ENCODE measurements around the gene SLC2A11. TPM values are rescaled to one million over a fixed set of nuclear protein-coding genes. Genes with fewer than 3 reads are reported as not detected.

SLC2A11 gene
- total RNA-seq, 2 experiments from 2014 or later, result 9.9 to 11.5 TPM

DNA sequence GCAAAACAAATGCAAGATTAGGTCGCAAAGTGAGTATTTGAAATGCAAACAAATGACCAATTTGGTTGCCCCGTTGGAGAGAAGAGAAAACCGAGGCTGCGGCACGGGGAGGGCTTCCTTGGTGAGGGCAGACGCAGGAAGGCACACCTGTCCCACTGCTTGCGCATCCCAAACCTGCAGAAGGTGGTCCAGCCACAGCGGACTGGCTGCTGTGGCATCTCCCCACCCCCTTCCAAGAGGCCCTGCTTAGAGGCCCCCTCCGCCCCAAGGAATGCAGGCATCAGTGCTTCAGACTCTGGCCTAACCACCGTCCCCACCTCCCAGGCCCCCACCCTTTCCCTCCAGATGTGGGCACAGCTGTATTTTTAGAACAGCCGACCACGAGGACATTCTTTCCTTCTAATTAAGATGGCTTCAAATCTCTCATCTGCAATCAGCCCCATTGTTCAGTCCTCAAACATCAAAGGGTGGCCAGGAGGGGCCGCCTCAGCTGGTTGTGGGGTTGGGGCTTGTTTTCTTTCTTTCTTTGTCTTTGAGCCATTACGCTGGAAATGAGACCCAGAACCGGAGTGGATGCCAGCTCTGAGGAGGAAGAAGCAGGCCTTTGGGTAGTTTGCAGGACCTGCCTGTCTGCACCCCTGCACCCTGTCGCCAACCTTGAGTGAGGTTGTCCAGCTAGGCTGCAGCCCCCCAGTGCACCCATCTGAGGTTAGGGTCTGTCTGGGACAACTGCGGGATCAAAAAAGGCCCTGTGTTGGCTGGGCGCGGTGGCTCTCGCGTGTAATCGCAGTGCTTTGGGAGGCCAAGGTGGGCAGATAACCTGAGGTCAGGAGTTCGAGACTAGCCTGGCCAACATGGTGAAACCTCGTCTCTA is 9.4 kb upstream of the SLC2A11 start:
- H3K4me1 ChIP-seq (ENCODE audit: insufficient read depth, low read length), result peaks cover 11% of the 10 kb centered on the region
- H3K4me3 ChIP-seq (ENCODE audit: low read length), result no peak overlapping the region
- Mint-ChIP-seq H3K9me3 (no peaks in the 10 kb centered on the region), H3K4me1 (ENCODE audit: low read depth) (no peaks in the 10 kb centered on the region), H3K36me3 (ENCODE audit: low read depth) (no peaks in the 10 kb centered on the region), H3K27ac (no peak overlapping the region), H3K4me3 (no peak overlapping the region), H3K27me3 (no peaks in the 10 kb centered on the region)
- no peaks in the 10 kb centered on the region for H3K36me3 ChIP-seq (ENCODE audit: insufficient read depth, low read length)
- H3K27me3 ChIP-seq (ENCODE audit: control insufficient read depth in 1 of 2, insufficient read depth in 2 of 2, low read length in 2 of 2), result peaks cover 0 to 2% of the 10 kb centered on the region in 2 experiments
- no peak overlapping the region for H3K27ac ChIP-seq (ENCODE audit: low read depth in 1 of 2, low read length in 2 of 2)
- DNase-seq (no peak), ATAC-seq (ENCODE audit: poor library complexity) (no peak)
- H3K9me3 ChIP-seq (ENCODE audit: control insufficient read depth in 1 of 2, insufficient read depth in 1 of 2, low read length in 2 of 2), result no peaks in the 10 kb centered on the region
- CTCF ChIA-PET, result interaction anchor here (0.7 to 2.3 kb wide), 2 partner anchors 10 to 15 kb away, joined by 3 to 33 read pairs; partner anchors contain the start of gene SLC2A11
- intact Hi-C loops (cut with DNase I, micrococcal nuclease), result loop anchor here (1.0 to 5.0 kb wide), 5 partner anchors 76 to 306 kb away; partner anchors contain the start of genes CHCHD10 (in 1 of the 2) and MMP11 (in 1 of the 2)
- POLR2A ChIA-PET, result no interaction called here
- TF ChIP-seq, protein P1, sequence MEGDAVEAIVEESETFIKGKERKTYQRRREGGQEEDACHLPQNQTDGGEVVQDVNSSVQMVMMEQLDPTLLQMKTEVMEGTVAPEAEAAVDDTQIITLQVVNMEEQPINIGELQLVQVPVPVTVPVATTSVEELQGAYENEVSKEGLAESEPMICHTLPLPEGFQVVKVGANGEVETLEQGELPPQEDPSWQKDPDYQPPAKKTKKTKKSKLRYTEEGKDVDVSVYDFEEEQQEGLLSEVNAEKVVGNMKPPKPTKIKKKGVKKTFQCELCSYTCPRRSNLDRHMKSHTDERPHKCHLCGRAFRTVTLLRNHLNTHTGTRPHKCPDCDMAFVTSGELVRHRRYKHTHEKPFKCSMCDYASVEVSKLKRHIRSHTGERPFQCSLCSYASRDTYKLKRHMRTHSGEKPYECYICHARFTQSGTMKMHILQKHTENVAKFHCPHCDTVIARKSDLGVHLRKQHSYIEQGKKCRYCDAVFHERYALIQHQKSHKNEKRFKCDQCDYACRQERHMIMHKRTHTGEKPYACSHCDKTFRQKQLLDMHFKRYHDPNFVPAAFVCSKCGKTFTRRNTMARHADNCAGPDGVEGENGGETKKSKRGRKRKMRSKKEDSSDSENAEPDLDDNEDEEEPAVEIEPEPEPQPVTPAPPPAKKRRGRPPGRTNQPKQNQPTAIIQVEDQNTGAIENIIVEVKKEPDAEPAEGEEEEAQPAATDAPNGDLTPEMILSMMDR (IDR thresholded peaks at IDR 0.05), result no peak

- Histone ChIP-seq H3K4me1 (ENCODE audit: insufficient read depth, low read length) (peaks cover 11% of the 10 kb centered on the region), H3K27me3 (ENCODE audit: control insufficient read depth in 1 of 2, insufficient read depth in 2 of 2, low read length in 2 of 2) (peaks cover 0 to 2% of the 10 kb centered on the region in 2 experiments), H3K27ac (ENCODE audit: low read depth in 1 of 2, low read length in 2 of 2) (no peak overlapping the region), H3K4me3 (ENCODE audit: low read length) (no peak overlapping the region), H3K36me3 (ENCODE audit: insufficient read depth, low read length) (no peaks in the 10 kb centered on the region), H3K9me3 (ENCODE audit: control insufficient read depth in 1 of 2, insufficient read depth in 1 of 2, low read length in 2 of 2) (no peaks in the 10 kb centered on the region)
- no peaks in the 10 kb centered on the region for H3K36me3 Mint-ChIP-seq (ENCODE audit: low read depth)
- no peaks in the 10 kb centered on the region for H3K9me3 Mint-ChIP-seq
- DNase-seq, result peak; percentile 69 to 91 (median 82)
- intact Hi-C loops (cut with DNase I, micrococcal nuclease), result loop anchor here (5.0 kb wide), 4 partner anchors 77 to 307 kb away; partner anchors contain the start of genes CHCHD10 (in 1 of the 2) and MMP11 (in 1 of the 2)
- no peak overlapping the region for H3K27ac Mint-ChIP-seq
- no peaks in the 10 kb centered on the region for H3K27me3 Mint-ChIP-seq
- H3K4me1 Mint-ChIP-seq (ENCODE audit: low read depth), result no peaks in the 10 kb centered on the region
- CTCF ChIA-PET, result interaction anchor here (0.6 to 2.3 kb wide), 27 partner anchors 9 to 308 kb away, joined by 3 to 33 read pairs (median 3); partner anchors contain the start of genes CHCHD10, MIF, SLC2A11 and ZNF70
- TF ChIP-seq, protein P1 (IDR thresholded peaks at IDR 0.05), result peak; percentile 97
- no peak overlapping the region for H3K4me3 Mint-ChIP-seq
- POLR2A ChIA-PET, result interaction anchor here (1.0 to 1.2 kb wide), 3 partner anchors 9 to 132 kb away, joined by 3 to 13 read pairs (median 3); partner anchors contain the start of genes MMP11 and SLC2A11
- ATAC-seq (ENCODE audit: poor library complexity), result peak; percentile 99
These were observed 8.4 kb upstream of the SLC2A11 start for GRCh38 chr22:23849009-23850006.

Measured in CD4-positive, alpha-beta T cell (primary cell).